Progenitor cell of endocrine pancreas (in vitro differentiated cells): ENCODE results near the gene SMAP2. TPM values are rescaled to one million over a fixed set of nuclear protein-coding genes. Genes with fewer than 3 reads are reported as not detected.

Experiments
- DNase-seq: peaks from one replicate; pipeline ENCODE4 v3.0.0; 2021; ENCODE audit warnings: low spot score; ENCODE audit not compliant: unreplicated experiment
- H3K27ac Mint-ChIP-seq: 2 replicates; pipeline ENCODE4 v1.8.0; 2021; ENCODE audit warnings: mild to moderate bottlenecking, moderate library complexity, mixed read lengths
- H3K27me3 Mint-ChIP-seq: 2 replicates; pipeline ENCODE4 v1.8.0; 2021; ENCODE audit warnings: mixed read lengths
- H3K36me3 Mint-ChIP-seq: 2 replicates; pipeline ENCODE4 v1.8.0; 2022; ENCODE audit warnings: mixed read lengths; ENCODE audit not compliant: insufficient read depth
- H3K4me1 Mint-ChIP-seq: 2 replicates; pipeline ENCODE4 v1.8.0; 2021; ENCODE audit warnings: low read depth, mixed read lengths
- H3K4me3 Mint-ChIP-seq: 2 replicates; pipeline ENCODE4 v1.8.0; 2021; ENCODE audit warnings: low read depth, mild to moderate bottlenecking, moderate library complexity, mixed read lengths
- H3K9me3 Mint-ChIP-seq: 2 replicates; pipeline ENCODE4 v1.8.0; 2021; ENCODE audit warnings: low read depth, mixed read lengths
- CTCF ChIP-seq: fragments of 200-600 bp; sonication (generic); IDR thresholded peaks from one replicate; pipeline ENCODE4 v1.5.0; 2021; ENCODE audit warnings: antibody characterized with exemption, mild to moderate bottlenecking; ENCODE audit not compliant: unreplicated experiment
- total RNA-seq: library from RNA; stranded (reverse); gene quantifications from 2 replicates; pipeline ENCODE4 v1.2.1, GENCODE V29; 2021

SMAP2 gene
- total RNA-seq, 1 donor from 2014 or later: 30.3 TPM

- Mint-ChIP-seq H3K27ac (peak overlapping the region; percentile 37), H3K4me1 (peaks cover 62% of the 10 kb centered on the region), H3K4me3 (no peak overlapping the region), H3K36me3 (peaks cover 19% of the 10 kb centered on the region), H3K9me3 (peaks cover 9% of the 10 kb centered on the region), H3K27me3 (no peaks in the 10 kb centered on the region)
- DNase-seq: no peak
- TF ChIP-seq CTCF: no peak
Measured at GRCh38 chr1:40389322-40389803, 15.8 kb downstream of the SMAP2 start.

GRCh38 chr1:40389871-40390560 is 16.5 kb downstream of the SMAP2 start:
- DNase-seq: no peak
- peaks cover 19% of the 10 kb centered on the region for H3K36me3 Mint-ChIP-seq
- no peaks in the 10 kb centered on the region for H3K27me3 Mint-ChIP-seq
- H3K4me3 Mint-ChIP-seq: no peak overlapping the region
- H3K9me3 Mint-ChIP-seq: peaks cover 9% of the 10 kb centered on the region
- peak overlapping the region; percentile 85 for H3K27ac Mint-ChIP-seq
- TF ChIP-seq CTCF: no peak
- H3K4me1 Mint-ChIP-seq: peaks cover 56% of the 10 kb centered on the region

GRCh38 chr1:40390857-40391256 is 17.3 kb downstream of the SMAP2 start:
- Mint-ChIP-seq H3K27me3 (no peaks in the 10 kb centered on the region), H3K4me3 (no peak overlapping the region), H3K9me3 (peaks cover 9% of the 10 kb centered on the region), H3K4me1 (peaks cover 50% of the 10 kb centered on the region), H3K27ac (no peak overlapping the region), H3K36me3 (peaks cover 19% of the 10 kb centered on the region)
- no peak for DNase-seq
- no peak for TF ChIP-seq CTCF

- H3K27ac Mint-ChIP-seq: no peak overlapping the region
- H3K36me3 Mint-ChIP-seq: peaks cover 19% of the 10 kb centered on the region
- no peak for DNase-seq
- H3K9me3 Mint-ChIP-seq: peaks cover 9% of the 10 kb centered on the region
- H3K4me3 Mint-ChIP-seq: no peak overlapping the region
- H3K4me1 Mint-ChIP-seq: peaks cover 45% of the 10 kb centered on the region
- no peak for TF ChIP-seq CTCF
- H3K27me3 Mint-ChIP-seq: no peaks in the 10 kb centered on the region
Measured at GRCh38 chr1:40391688-40392145, 18.2 kb downstream of the SMAP2 start.

GRCh38 chr1:40392221-40392620 is 18.7 kb downstream of the SMAP2 start:
- DNase-seq: no peak
- Mint-ChIP-seq H3K36me3 (peaks cover 19% of the 10 kb centered on the region), H3K4me1 (peaks cover 41% of the 10 kb centered on the region), H3K4me3 (no peak overlapping the region), H3K9me3 (peaks cover 9% of the 10 kb centered on the region), H3K27ac (no peak overlapping the region), H3K27me3 (no peaks in the 10 kb centered on the region)
- no peak for TF ChIP-seq CTCF
